HG03354 (cell line): ENCODE measurements around the gene PRPF4.
"Not testable (repeated sequence)": the region's sequence is repeated elsewhere in the genome, so short reads cannot be mapped to it uniquely, and the experiment has no call there.

Experiments
- ATAC-seq: cut with Tn5 transposase; IDR thresholded peaks from one replicate; pipeline ENCODE4 v1.9.1; 2021; ENCODE audit warnings: mild to moderate bottlenecking; ENCODE audit not compliant: unreplicated experiment, poor library complexity, severe bottlenecking

Gene PRPF4

DNA sequence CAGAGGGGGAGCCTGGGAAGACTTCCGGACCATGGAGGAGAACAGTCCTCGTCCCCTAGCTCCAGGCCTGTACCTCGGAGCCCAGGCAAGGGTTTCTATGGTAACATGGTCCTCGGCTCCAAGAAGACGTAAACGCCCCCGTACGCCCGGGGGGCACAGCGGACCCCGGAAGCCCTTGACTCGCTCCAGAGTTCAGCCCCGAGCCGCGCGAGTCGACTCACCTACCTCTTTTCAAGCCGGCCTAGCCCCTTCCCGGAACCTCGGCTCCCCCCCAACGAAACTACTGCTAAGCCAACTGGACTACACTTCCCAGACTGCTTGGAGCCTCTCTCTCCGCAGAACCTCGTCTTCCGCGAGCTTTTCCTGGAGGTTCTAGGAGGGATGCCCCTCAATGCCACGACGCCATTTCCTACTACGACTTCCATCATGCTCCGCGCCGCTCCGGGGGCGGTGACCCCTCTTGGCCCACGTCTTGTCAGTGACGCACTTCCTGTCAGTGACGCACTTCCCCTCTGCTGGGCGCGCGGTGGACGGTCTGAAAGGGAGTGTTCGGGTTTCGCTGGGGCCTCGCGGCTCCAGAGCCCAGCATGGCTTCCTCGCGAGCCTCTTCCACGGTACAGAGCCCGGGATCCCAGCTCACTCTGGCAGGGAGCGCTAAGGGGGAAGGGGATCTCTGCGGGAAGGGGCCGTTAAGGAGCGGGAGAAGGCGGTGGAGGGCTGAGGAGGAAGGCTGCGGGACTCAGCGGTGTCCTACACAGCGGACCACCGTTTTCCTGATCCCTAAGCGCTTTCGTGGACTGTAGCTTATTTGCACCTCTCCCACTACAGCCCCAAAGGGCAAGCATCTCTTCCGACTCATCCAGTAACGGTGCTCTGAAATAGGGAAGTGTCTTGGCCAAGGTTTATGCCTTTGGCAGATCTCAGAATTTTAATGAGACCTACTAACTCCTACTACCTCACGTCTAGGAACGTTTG lies at the start of gene PRPF4, which contains the start of gene CDC26:
Gene PRPF4, plus strand, starts transcription at position 502 of the 975 bp plus-strand sequence. Its CDS starts 86 bp downstream, at position 588.
Gene CDC26, minus strand, starts transcription at position 416 of the 975 bp plus-strand sequence. CDS start 3,065 bp downstream, outside the sequence.
- peak; percentile 99 for ATAC-seq

DNA sequence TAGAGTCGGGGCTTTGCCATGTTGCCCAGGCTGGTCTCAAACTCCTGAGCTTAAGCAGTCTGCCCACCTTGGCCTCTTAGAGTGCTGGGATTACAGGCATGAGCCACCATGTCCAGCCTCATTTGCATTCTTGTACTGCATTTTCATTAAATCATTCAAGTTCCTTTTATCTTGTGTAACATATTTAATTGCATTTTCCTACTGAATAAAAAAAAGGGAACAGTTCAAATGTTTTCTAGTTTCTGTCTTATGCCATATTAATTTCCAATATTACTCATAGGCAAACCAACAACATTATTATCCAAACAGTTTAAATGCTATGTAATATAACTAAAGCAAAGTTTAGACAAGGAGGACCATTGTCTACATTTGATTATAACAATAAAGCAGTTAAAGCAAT lies 48.0 kb upstream of the PRPF4 start:
- ATAC-seq = no peak

DNA sequence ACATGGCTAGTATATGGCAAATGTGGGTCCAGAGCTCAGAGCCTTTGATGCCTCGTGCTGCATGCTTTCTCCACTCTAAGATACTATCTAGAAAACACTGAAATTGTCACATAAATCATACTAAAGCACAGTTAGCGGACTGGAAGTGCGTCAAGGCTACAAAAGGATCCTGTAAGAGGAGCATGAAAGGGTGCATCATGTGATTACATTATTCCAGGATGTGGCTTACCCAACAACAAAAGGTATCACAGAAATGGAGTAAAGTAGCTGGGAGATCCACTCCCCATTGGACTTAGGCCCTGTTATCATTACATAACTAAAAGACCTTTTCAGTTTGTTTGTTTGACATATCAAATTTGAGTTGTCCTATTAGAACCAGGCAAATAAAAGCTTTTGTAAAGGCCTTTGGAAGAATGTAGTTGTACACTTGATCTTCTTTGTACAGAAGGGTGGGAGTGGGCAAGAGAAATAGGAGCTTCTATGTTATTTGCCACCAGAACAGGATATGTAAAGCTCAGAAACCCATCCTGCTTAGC lies 47.3 kb upstream of the PRPF4 start:
- ATAC-seq = no peak

DNA sequence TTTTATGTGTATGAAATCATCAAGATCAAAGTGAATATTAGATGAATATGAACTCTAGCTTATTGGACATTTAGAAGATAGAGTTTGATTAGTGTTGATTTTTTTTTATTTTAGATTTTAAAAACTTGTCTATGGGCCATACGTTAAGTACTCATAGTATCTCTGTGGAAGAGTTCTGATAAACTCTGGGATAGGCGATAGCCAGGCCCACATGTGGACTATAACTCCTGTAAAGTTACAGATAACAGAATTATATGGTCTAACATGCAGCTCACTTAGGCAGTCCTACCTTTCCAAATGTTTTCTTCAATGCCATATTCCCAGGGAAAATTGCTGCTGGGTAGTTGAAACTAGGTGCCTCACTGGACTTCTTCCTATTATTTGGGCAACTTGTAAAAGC lies 43.8 kb upstream of the PRPF4 start:
- no peak for ATAC-seq

GRCh38 chr9:113235701-113236255 lies 39.7 kb upstream of the PRPF4 start:
- ATAC-seq = not testable (repeated sequence)

- ATAC-seq = no peak
These were observed 38.4 kb upstream of the PRPF4 start for GRCh38 chr9:113237026-113237425.

GRCh38 chr9:113238202-113238858 lies 37.1 kb upstream of the PRPF4 start:
- ATAC-seq = no peak

DNA sequence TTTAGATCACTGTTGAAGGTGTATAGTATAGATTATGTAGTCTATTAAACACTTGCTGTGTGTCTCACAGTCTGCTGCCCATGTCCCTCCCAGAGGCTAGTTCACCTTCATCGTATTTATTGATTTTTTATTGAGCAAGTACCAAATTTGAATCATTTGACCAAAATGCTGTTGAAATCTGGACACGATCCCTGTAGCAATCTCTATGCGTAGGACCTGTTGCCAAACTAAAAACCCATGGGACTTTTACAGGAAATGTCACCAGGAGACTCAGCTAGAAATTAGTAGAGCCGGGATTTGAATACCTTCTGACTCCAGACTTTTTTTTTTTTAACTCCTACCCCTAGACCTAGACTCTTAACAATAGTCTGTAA lies 36.6 kb upstream of the PRPF4 start:
- ATAC-seq = no peak

DNA sequence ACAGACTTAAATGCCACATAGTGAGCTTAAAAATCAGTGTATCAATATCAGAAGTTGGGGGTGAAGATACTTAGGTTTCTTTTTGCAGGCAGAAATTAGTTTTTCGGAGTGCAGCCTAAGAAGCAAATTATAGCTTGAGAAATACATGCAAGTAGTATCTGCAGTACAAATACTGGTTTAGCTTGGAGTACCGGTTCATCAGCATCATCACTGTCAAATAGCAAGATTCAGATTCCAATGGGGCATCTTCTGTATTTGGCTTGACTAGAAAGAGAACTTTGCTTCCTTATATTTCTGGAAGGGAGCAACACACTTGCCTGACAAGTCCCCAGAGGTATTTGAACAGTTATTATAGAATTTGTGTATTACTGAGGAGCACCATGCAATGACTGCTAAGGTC lies 34.3 kb upstream of the PRPF4 start:
- ATAC-seq = no peak

- ATAC-seq = no peak
These were observed 30.9 kb upstream of the PRPF4 start for GRCh38 chr9:113244556-113244955.

- no peak for ATAC-seq
These were observed 29.6 kb upstream of the PRPF4 start for GRCh38 chr9:113245894-113246293.

DNA sequence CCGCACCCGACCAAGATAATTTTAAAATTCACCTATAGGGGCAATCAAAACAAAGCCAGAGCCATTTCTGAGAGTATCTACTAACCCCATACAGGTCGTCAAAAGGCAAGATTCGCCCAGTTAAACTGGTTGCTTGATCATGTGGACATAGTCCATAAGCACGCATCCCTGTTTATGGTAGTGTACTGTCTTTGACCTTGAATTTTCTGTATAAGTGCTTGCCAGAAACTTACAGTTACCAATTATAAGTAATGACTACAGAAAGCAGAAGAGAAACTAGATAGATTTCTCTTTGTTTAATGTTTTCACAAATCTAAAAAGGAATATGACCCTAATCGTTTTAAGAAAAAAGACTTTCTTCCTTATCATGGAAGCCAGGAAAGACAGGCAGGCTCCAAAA lies 28.5 kb upstream of the PRPF4 start:
- ATAC-seq = no peak

DNA sequence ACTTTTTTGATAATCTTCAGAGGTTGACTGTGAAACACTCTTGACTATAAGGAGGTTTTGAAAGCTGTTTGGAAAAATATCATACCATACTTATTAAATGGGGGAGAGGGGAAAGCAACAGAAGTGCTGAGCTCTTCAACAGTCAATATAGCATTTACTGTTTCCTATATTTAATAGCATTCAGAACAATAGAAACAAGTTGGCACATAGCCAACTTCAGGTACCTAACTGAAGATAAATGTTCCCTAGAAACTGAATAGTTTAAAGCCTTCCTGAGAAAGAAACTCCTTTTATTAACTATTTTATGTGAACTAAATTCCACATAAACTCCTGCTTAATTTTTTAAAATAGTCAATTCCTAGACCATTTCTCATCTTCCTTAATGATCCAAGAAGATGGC lies 27.8 kb upstream of the PRPF4 start:
- no peak for ATAC-seq

DNA sequence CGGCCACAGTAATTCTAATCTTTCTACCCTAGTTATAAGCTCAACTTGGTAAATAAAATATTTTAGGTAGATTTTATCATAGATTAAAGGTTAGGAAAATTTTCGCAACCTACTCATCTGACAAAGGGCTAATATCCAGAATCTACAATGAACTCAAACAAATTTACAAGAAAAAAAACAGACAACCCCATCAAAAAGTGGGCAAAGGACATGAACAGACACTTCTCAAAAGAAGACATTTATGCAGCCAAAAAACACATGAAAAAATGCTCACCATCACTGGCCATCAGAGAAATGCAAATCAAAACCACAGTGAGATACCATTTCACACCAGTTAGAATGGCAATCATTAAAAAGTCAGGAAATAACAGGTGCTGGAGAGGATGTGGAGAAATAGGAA lies 25.8 kb upstream of the PRPF4 start:
- not testable (repeated sequence) for ATAC-seq

GRCh38 chr9:113250807-113251206 lies 24.7 kb upstream of the PRPF4 start:
- no peak for ATAC-seq

GRCh38 chr9:113254991-113255390 lies 20.5 kb upstream of the PRPF4 start:
- no peak for ATAC-seq

- no peak for ATAC-seq
These were observed 20.0 kb upstream of the PRPF4 start for GRCh38 chr9:113255438-113255837.

- ATAC-seq = no peak
These were observed 17.6 kb upstream of the PRPF4 start for GRCh38 chr9:113257863-113258262.

DNA sequence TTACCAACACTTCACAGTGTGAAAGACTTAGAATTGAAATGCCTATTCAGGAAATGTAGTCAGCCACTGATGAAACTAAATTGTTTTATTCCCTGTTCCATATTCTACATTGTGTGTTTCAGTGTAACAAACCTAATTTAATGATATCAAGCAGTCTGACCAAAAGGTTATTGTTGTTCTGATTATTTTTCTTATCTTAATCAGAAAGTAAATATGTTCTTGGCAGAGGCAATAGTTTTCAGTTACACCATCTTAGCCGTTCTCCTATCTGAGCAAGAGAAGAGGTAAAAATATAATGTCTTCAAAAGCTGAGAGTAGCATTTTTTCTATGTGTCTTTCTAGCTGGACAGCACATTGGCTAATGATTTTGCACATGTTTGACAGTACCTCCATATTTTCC lies 17.2 kb upstream of the PRPF4 start:
- ATAC-seq = no peak

- no peak for ATAC-seq
These were observed 13.4 kb upstream of the PRPF4 start for GRCh38 chr9:113261917-113262671.
